Activated T-cell treated with anti-CD3 and anti-CD28 coated beads, Interleukin-2, amount 50 U/mL, for 72 hours (primary cell): ENCODE results near the gene DEK. TPM values are rescaled to one million over a fixed set of nuclear protein-coding genes. Genes with fewer than 3 reads are reported as not detected.
"Not testable (repeated sequence)": the region's sequence is repeated elsewhere in the genome, so short reads cannot be mapped to it uniquely, and the experiment has no call there.

Experiments used
- ATAC-seq, 2 donors: fragments of 150-1000 bp; cut with Tn5 transposase; replicated peaks in 1 of 2; 2 replicates each; pipeline ENCODE4 v1.10.0; 2021; ENCODE audit warnings: moderate library complexity in 2 of 2, mild to moderate bottlenecking in 1 of 2
- DNase-seq, 2 donors: peaks; one replicate each; pipeline ENCODE4 v3.0.0; 2021 to 2022; ENCODE audit warnings: mixed read lengths in 1 of 2
- H3K27ac Mint-ChIP-seq: one replicate; pipeline ENCODE4 v1.8.0; 2022; ENCODE audit warnings: mild to moderate bottlenecking, moderate library complexity, mixed read lengths
- H3K27me3 Mint-ChIP-seq: one replicate; pipeline ENCODE4 v1.8.0; 2022; ENCODE audit warnings: low read depth, mixed read lengths
- H3K36me3 Mint-ChIP-seq, 2 donors: one replicate each; pipeline ENCODE4 v1.8.0; 2022; ENCODE audit warnings: mixed read lengths in 2 of 2, mild to moderate bottlenecking in 1 of 2; ENCODE audit not compliant: insufficient read depth in 2 of 2
- H3K4me1 Mint-ChIP-seq: one replicate; pipeline ENCODE4 v1.8.0; 2022; ENCODE audit warnings: low read depth, mixed read lengths
- H3K4me3 Mint-ChIP-seq, 2 donors: one replicate each; pipeline ENCODE4 v1.8.0; 2022; ENCODE audit warnings: mild to moderate bottlenecking in 2 of 2, mixed read lengths in 2 of 2, moderate library complexity in 2 of 2
- H3K9me3 Mint-ChIP-seq, 2 donors: one replicate each; pipeline ENCODE4 v1.8.0; 2022; ENCODE audit warnings: mixed read lengths in 2 of 2
- total RNA-seq, 2 donors: library from RNA; stranded (reverse); gene quantifications; one replicate each; pipeline ENCODE4 v1.2.3, GENCODE V29; 2022

Gene DEK
- total RNA-seq, 2 donors from 2014 or later: 175 to 204 TPM

GRCh38 chr6:18242062-18242851 is 22.1 kb downstream of the DEK start:
- no peaks in the 10 kb centered on the region for H3K27me3 Mint-ChIP-seq
- peak overlapping the region; percentile 45 for H3K27ac Mint-ChIP-seq
- H3K36me3 Mint-ChIP-seq: peaks cover 22 to 63% of the 10 kb centered on the region in 2 donors
- DNase-seq (no peak), ATAC-seq (no peak)
- H3K9me3 Mint-ChIP-seq: no peaks in the 10 kb centered on the region
- peaks cover 61% of the 10 kb centered on the region for H3K4me1 Mint-ChIP-seq
- H3K4me3 Mint-ChIP-seq: peak overlapping the region; percentile 31

DNA sequence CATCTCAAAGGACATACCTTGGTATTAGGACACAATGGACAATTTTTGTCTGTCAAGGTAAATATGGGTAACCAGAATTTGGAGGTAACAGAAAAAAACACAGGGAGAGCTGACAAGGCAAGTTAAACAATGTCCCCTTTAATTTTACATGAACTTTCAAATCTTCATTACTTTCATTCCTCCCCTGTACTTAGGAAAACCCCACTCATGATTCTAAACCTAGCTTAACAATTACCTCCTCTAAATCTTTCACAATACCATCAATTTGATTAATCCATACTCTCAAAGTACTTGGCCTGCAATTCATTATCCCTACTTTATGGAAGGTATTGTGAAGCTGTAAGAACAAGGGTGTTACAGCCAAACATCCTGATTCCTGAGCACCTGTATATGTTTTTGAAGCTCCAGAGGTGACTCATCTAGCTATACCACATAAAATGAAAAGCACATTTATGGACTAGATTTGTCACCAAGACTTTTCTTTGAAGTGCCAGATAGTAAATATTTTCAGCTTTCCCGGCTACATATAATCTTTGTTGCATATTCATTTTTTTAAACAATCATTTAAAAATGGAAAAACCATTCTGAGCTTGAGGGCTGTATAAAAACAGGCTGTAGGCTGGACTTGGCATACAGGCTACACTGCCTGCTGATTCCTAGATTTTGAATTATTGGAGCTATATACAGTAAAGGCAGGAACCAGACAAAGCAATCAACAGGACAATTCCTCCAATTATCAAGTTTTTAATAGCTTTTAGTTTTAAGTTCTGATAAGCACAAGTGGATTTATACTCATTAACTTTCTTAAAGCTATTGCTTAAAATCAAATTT is 22.9 kb downstream of the DEK start:
- Mint-ChIP-seq H3K4me1 (peaks cover 53% of the 10 kb centered on the region), H3K36me3 (peaks cover 20 to 58% of the 10 kb centered on the region in 2 donors), H3K9me3 (no peaks in the 10 kb centered on the region), H3K27ac (peak overlapping the region; percentile 45), H3K27me3 (no peaks in the 10 kb centered on the region), H3K4me3 (peak overlapping the region in 1 of 2 donors; percentile 31)
- ATAC-seq (peak; percentile 47 to 52), DNase-seq (no peak)

DNA sequence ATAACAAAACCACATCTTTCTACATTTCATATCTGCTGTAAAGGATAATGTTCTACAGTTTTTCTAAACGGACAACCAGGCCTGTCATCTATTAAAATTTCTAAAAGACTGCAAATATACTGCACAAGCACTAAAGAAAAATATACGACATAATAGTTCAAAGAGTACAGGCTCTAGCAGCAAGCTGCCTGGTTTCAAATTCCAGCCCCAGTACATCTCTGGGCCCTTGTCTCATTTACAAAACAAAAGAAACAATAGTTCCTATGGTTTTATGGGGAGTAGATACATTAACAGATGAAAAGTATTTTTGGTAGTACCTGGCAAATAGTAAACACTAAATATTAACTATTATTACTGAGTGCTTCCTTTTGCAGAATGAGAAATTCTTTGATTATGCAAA is 24.1 kb downstream of the DEK start:
- H3K9me3 Mint-ChIP-seq: no peaks in the 10 kb centered on the region
- ATAC-seq (no peak), DNase-seq (no peak)
- H3K27me3 Mint-ChIP-seq: no peaks in the 10 kb centered on the region
- no peak overlapping the region for H3K4me3 Mint-ChIP-seq
- H3K27ac Mint-ChIP-seq: no peak overlapping the region
- peaks cover 16 to 60% of the 10 kb centered on the region in 2 donors for H3K36me3 Mint-ChIP-seq
- H3K4me1 Mint-ChIP-seq: peaks cover 41% of the 10 kb centered on the region

GRCh38 chr6:18237167-18237566 is 27.2 kb downstream of the DEK start:
- Mint-ChIP-seq H3K4me1 (peaks cover 21% of the 10 kb centered on the region), H3K36me3 (peaks cover 29 to 66% of the 10 kb centered on the region in 2 donors), H3K4me3 (no peak overlapping the region), H3K9me3 (peaks cover 8 to 14% of the 10 kb centered on the region in 2 donors), H3K27me3 (no peaks in the 10 kb centered on the region), H3K27ac (peak overlapping the region; percentile 60)
- DNase-seq (no peak), ATAC-seq (no peak)

DNA sequence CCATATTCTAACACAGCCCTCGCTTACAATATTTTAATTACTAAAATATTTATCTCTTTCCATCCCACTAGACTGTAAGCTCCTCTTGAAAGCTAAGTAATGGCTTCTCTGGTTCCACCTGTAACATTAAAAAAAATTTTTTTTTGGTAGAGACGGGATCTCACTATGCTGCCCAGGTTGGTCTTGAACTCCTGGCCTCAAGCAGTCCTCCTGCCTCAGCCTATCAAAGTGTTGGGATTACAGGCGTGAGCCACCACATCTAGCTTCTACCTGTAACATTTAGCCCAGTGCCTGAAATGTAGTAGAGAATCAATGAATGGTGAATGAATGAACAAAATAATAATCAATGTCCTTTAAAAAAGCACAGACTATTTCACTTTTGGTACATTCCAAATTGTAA is 28.8 kb downstream of the DEK start:
- Mint-ChIP-seq H3K27ac (peak overlapping the region; percentile 33), H3K9me3 (peaks cover 16 to 17% of the 10 kb centered on the region in 2 donors), H3K4me3 (no peak overlapping the region), H3K4me1 (peaks cover 8% of the 10 kb centered on the region), H3K27me3 (no peaks in the 10 kb centered on the region), H3K36me3 (peaks cover 43 to 73% of the 10 kb centered on the region in 2 donors)
- DNase-seq: no peak
- ATAC-seq: no peak

DNA sequence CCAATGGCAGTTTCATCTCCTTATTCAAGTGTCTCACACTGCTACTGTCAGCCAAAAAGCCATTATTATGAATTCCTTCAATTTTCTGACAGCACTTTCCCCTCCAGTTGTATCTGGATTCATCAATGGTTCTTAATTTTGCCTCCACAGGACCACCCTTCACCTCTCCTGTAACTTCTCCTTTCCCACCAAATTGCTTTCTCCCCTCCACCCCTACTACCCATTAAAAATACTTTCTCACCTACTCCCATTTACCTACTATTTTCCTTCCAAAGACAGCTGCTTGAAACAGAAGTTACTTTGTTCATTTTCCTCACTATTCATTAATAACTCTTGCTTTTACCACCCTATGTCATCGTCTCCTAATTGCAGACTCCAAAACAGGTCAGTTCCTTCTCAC is 29.8 kb downstream of the DEK start:
- H3K4me1 Mint-ChIP-seq: peaks cover 8% of the 10 kb centered on the region
- peaks cover 47 to 80% of the 10 kb centered on the region in 2 donors for H3K36me3 Mint-ChIP-seq
- DNase-seq (no peak), ATAC-seq (no peak)
- no peaks in the 10 kb centered on the region for H3K27me3 Mint-ChIP-seq
- peaks cover 16 to 19% of the 10 kb centered on the region in 2 donors for H3K9me3 Mint-ChIP-seq
- no peak overlapping the region for H3K4me3 Mint-ChIP-seq
- H3K27ac Mint-ChIP-seq: peak overlapping the region; percentile 2

GRCh38 chr6:18233770-18234169 is 30.6 kb downstream of the DEK start:
- H3K27me3 Mint-ChIP-seq, H3K27ac Mint-ChIP-seq, H3K4me1 Mint-ChIP-seq, DNase-seq, ATAC-seq, H3K4me3 Mint-ChIP-seq: not testable (repeated sequence)
- Mint-ChIP-seq H3K36me3 (peaks cover 52 to 86% of the 10 kb centered on the region in 2 donors), H3K9me3 (peaks cover 16 to 20% of the 10 kb centered on the region in 2 donors)

- H3K27ac Mint-ChIP-seq, H3K4me1 Mint-ChIP-seq, ATAC-seq, H3K4me3 Mint-ChIP-seq, H3K27me3 Mint-ChIP-seq, DNase-seq: not testable (repeated sequence)
- peaks cover 53 to 77% of the 10 kb centered on the region in 2 donors for H3K36me3 Mint-ChIP-seq
- peaks cover 16 to 20% of the 10 kb centered on the region in 2 donors for H3K9me3 Mint-ChIP-seq
These were observed 32.5 kb downstream of the DEK start for GRCh38 chr6:18231856-18232255.

DNA sequence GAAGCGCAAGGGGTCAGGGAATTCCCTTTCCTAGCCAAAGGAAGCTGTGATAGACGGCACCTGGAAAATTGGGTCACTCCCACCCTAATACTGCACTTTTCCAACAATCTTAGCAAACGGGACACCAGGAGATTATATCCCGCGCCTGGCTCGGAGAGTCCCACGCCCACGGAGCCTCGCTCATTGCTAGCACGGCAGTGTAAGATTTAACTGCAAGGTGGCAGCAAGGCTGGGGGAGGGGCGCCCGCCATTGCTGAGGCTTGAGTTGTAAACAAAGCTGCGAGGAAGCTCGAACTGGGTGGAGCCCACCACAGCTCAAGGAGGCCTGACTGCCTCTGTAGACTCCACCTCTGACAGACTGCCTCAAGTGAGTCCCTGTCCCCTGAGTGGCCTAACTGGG is 35.7 kb downstream of the DEK start:
- H3K4me3 Mint-ChIP-seq, H3K27ac Mint-ChIP-seq, H3K4me1 Mint-ChIP-seq, DNase-seq, H3K27me3 Mint-ChIP-seq, ATAC-seq: not testable (repeated sequence)
- H3K36me3 Mint-ChIP-seq: peaks cover 42 to 56% of the 10 kb centered on the region in 2 donors
- H3K9me3 Mint-ChIP-seq: peaks cover 11% of the 10 kb centered on the region in 2 donors

- H3K36me3 Mint-ChIP-seq: peaks cover 32 to 43% of the 10 kb centered on the region in 2 donors
- not testable (repeated sequence) for H3K4me1 Mint-ChIP-seq, H3K27ac Mint-ChIP-seq, H3K27me3 Mint-ChIP-seq, H3K9me3 Mint-ChIP-seq, H3K4me3 Mint-ChIP-seq, ATAC-seq, DNase-seq
These were observed 37.2 kb downstream of the DEK start for GRCh38 chr6:18227166-18227565.

- not testable (repeated sequence) for H3K4me3 Mint-ChIP-seq, H3K27ac Mint-ChIP-seq, H3K4me1 Mint-ChIP-seq, H3K27me3 Mint-ChIP-seq, ATAC-seq, H3K9me3 Mint-ChIP-seq, DNase-seq
- peaks cover 26 to 37% of the 10 kb centered on the region in 2 donors for H3K36me3 Mint-ChIP-seq
These were observed 37.8 kb downstream of the DEK start for GRCh38 chr6:18226451-18227105.

- Mint-ChIP-seq H3K4me1 (no peaks in the 10 kb centered on the region), H3K4me3 (no peak overlapping the region), H3K9me3 (no peaks in the 10 kb centered on the region), H3K27me3 (no peaks in the 10 kb centered on the region), H3K36me3 (peaks cover 5 to 17% of the 10 kb centered on the region in 2 donors), H3K27ac (no peak overlapping the region)
- DNase-seq (no peak), ATAC-seq (no peak)
These were observed 43.1 kb downstream of the DEK start for GRCh38 chr6:18221288-18221615.

DNA sequence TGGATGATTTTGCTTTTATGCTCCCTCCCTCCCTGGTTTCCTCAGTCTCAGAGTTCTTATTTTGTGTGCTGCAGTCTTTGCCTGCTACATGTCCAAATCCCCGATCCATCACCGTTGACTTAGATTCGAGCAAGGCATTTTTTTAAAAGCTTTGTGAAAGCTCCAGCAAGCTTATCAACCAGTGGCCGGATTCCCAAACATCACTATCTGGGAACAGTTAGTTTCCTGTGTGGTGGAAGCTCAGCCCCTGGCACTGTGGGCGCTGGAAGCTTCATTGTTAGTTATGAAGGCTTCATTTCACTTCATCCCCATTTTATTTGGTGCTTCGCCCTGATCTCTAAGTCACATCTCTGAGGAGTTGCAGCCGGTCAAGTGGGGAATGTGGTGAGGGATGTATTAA is 44.7 kb downstream of the DEK start:
- peaks cover 3 to 11% of the 10 kb centered on the region in 2 donors for H3K36me3 Mint-ChIP-seq
- H3K27ac Mint-ChIP-seq: no peak overlapping the region
- H3K27me3 Mint-ChIP-seq: no peaks in the 10 kb centered on the region
- DNase-seq (no peak), ATAC-seq (no peak)
- H3K4me3 Mint-ChIP-seq: no peak overlapping the region
- H3K4me1 Mint-ChIP-seq: no peaks in the 10 kb centered on the region
- no peaks in the 10 kb centered on the region for H3K9me3 Mint-ChIP-seq
